GM12878 (cell line): Measurements from ENCODE around the gene CLSTN2. TPM values are rescaled to one million over a fixed set of nuclear protein-coding genes. Genes with fewer than 3 reads are reported as not detected.

Source experiments
- ATAC-seq: fragments of 200-7000 bp; cut with Tn5 transposase; 3 replicates; pipeline ENCODE4 v1.9.1; 2020; ENCODE audit warnings: mild to moderate bottlenecking, moderate library complexity
- BruUV-seq: library from RNA; stranded (reverse); fragments of 400-500 nt; replicated peaks from 2 replicates; lab custom pipeline; 2021; lab: Mats Ljungman, UMichigan
- CTCF ChIA-PET: fragments of 300-600 bp; sonication (Branson Sonifier 250); formaldehyde crosslinking; extraction: SDS; loops from one replicate; lab custom pipeline; 2021; ENCODE audit warnings: inconsistent platforms; lab: Yijun Ruan, JAX
- POLR2A ChIA-PET: fragments of 350-600 bp; formaldehyde crosslinking; extraction: SDS; loops from one replicate; lab custom pipeline; 2021; ENCODE audit warnings: inconsistent platforms; lab: Charles Lee
- RAD21 ChIA-PET: fragments of 300-600 bp; sonication (Branson Sonifier 250); formaldehyde crosslinking; loops from one replicate; lab custom pipeline; 2023; ENCODE audit warnings: antibody characterized with exemption; ENCODE audit not compliant: unreplicated experiment; lab: Charles Lee
- SMC1A ChIA-PET: fragments of 300-600 bp; sonication (Branson Sonifier 250); formaldehyde crosslinking; loops from one replicate; lab custom pipeline; 2023; ENCODE audit not compliant: unreplicated experiment, uncharacterized antibody; lab: Charles Lee
- DNase-seq: peaks from one replicate; pipeline ENCODE4 v3.0.0-alpha.2; 2011; ENCODE audit warnings: low read depth, low spot score
- FAIRE-seq: peaks from 3 replicates; lab custom pipeline; 2011; peaks lifted over from hg19 to GRCh38; lab: Jason Lieb, UNC
- H2AFZ ChIP-seq: 2 replicates; pipeline ENCODE4 v1.6.0; 2011; ENCODE audit warnings: low read depth, low read length, control low read depth; ENCODE audit not compliant: control insufficient read depth
- H3K27ac ChIP-seq: 2 replicates; pipeline ENCODE4 v1.5.1; 2011; ENCODE audit warnings: control low read depth; ENCODE audit not compliant: control insufficient read depth, insufficient read depth
- H3K27me3 ChIP-seq, 2 experiments: replicated peaks in 1 of 2; 2 replicates each; pipeline versions ENCODE4 v1.6.0 to v1.6.1; 2011; ENCODE audit warnings: low read length in 1 of 2; ENCODE audit not compliant: control insufficient read depth in 2 of 2, insufficient read depth in 2 of 2
- H3K36me3 ChIP-seq, 2 experiments: 2 replicates each; pipeline ENCODE4 v1.5.1; 2011; ENCODE audit warnings: low read length in 1 of 2; ENCODE audit not compliant: control insufficient read depth in 2 of 2, insufficient read depth in 2 of 2
- H3K4me1 ChIP-seq: 2 replicates; pipeline ENCODE4 v1.6.1; 2011; ENCODE audit warnings: mild to moderate bottlenecking, low read length, moderate library complexity, mixed read lengths; ENCODE audit not compliant: control insufficient read depth, insufficient read depth
- H3K4me2 ChIP-seq: 2 replicates; pipeline ENCODE4 v1.6.0; 2011; ENCODE audit warnings: control low read depth; ENCODE audit not compliant: control insufficient read depth, insufficient read depth
- H3K4me3 ChIP-seq: fragments of 200-600 bp; sonication (generic); 2 replicates; pipeline ENCODE4 v1.5.1; 2016
- H3K79me2 ChIP-seq: 2 replicates; pipeline ENCODE4 v1.6.0; 2011; ENCODE audit warnings: low read length; ENCODE audit not compliant: control insufficient read depth, insufficient read depth
- H3K9ac ChIP-seq: 2 replicates; pipeline ENCODE4 v1.8.0; 2011; ENCODE audit warnings: low read length, control low read depth, mixed read lengths; ENCODE audit not compliant: control insufficient read depth, insufficient read depth
- H3K9me3 ChIP-seq: replicated peaks from 3 replicates; pipeline ENCODE4 v1.5.1; 2011; ENCODE audit warnings: mild to moderate bottlenecking, low read length; ENCODE audit not compliant: control insufficient read depth, insufficient read depth
- H4K20me1 ChIP-seq: 2 replicates; pipeline ENCODE4 v1.6.0; 2011; ENCODE audit not compliant: control insufficient read depth, insufficient read depth
- MLLT1 ChIP-seq: fragments of 450-650 bp; IDR thresholded peaks from 2 replicates; pipeline ENCODE4 v1.6.1; 2016; ENCODE audit warnings: mild to moderate bottlenecking
- RAD21 ChIP-seq: IDR thresholded peaks from 2 replicates; pipeline ENCODE4 v1.6.1; 2011; ENCODE audit warnings: mild to moderate bottlenecking, low read depth, low read length, moderate library complexity; ENCODE audit not compliant: insufficient read depth
- SMC3 ChIP-seq: IDR thresholded peaks from 2 replicates; pipeline ENCODE4 v1.6.1; 2011; ENCODE audit warnings: low read length, improper control_type of control experiment, borderline replicate concordance
- TCF12 ChIP-seq: IDR thresholded peaks from 2 replicates; pipeline ENCODE4 v1.6.1; 2011; ENCODE audit warnings: low read depth, mild to moderate bottlenecking, low read length
- TCF3 ChIP-seq: IDR thresholded peaks from 2 replicates; pipeline ENCODE4 v1.6.1; 2012; ENCODE audit warnings: low read depth, mild to moderate bottlenecking, low read length, borderline replicate concordance; ENCODE audit not compliant: insufficient read depth
- WGBS: methylation state at CpG from one replicate; pipeline ENCODE4 v1.1.6; 2016; ENCODE audit warnings: low lambda C conversion rate; ENCODE audit not compliant: insufficient replicate concordance, insufficient coverage; ENCODE audit errors: missing lambda C conversion rate; 5-methylcytosine and 5-hydroxymethylcytosine counted together
- in situ Hi-C: fragments of 300-500 bp; cut with MboI; formaldehyde crosslinking; loops from 9 replicates; pipeline ENCODE4 v1.14.3; 2018; ENCODE audit warnings: mixed read lengths
- intact Hi-C: fragments of 100-400 bp; cut with micrococcal nuclease; formaldehyde crosslinking; loops from one replicate; pipeline ENCODE4 v1.14.2; 2022; ENCODE audit not compliant: unreplicated experiment
- polyA plus RNA-seq, 11 experiments: library from polyadenylated mRNA; depleted of rRNA in 4 of 11; unstranded in 6 of 11; stranded (reverse) in 5 of 11; fragments of >200 nt; fragmentation: Nextera tagmentation in 4 of 11; fragmentation: Illumina TruSeq in 1 of 11; extraction: Ambion mirVana in 4 of 11; extraction: Trizol in 1 of 11; gene quantifications; 1 replicate in 1 of 11; 2 replicates in 10 of 11; pipeline versions ENCODE4 v1.2.1 to v1.2.3, GENCODE V29; 2011 to 2016; ENCODE audit warnings: inconsistent platforms in 2 of 11, missing spikeins in 2 of 11, low read depth in 1 of 11
- total RNA-seq, 4 experiments: library from RNA; depleted of rRNA in 3 of 4; stranded (reverse); fragments of >200 nt in 3 of 4; fragmentation: Illumina TruSeq in 1 of 4; extraction: Trizol in 1 of 4; gene quantifications; 2 replicates each; pipeline versions ENCODE4 v1.2.1 to v1.2.3, GENCODE V29; 2013 to 2021
- TF ChIP-seq, protein P1 (sequence below), 3 experiments: IDR thresholded peaks in 2 of 3; conservative IDR thresholded peaks in 1 of 3; 2 replicates each; pipeline ENCODE4 v1.5.1; 2011; ENCODE audit warnings: low read depth in 3 of 3, low read length in 3 of 3, mild to moderate bottlenecking in 3 of 3, control low read depth in 2 of 3, moderate library complexity in 2 of 3, inconsistent platforms in 1 of 3, mixed read lengths in 1 of 3; ENCODE audit not compliant: control insufficient read depth in 2 of 3, insufficient read depth in 1 of 3; ENCODE audit errors: extremely low read depth in 1 of 3

The CLSTN2 gene
- total and polyA plus RNA-seq, 10 of the 15 experiments (the other 5 are each of a cell fraction or from before 2014, with no cell fraction given) = under 0.01 to 0.10 (median under 0.01) TPM; not detected in 5

DNA sequence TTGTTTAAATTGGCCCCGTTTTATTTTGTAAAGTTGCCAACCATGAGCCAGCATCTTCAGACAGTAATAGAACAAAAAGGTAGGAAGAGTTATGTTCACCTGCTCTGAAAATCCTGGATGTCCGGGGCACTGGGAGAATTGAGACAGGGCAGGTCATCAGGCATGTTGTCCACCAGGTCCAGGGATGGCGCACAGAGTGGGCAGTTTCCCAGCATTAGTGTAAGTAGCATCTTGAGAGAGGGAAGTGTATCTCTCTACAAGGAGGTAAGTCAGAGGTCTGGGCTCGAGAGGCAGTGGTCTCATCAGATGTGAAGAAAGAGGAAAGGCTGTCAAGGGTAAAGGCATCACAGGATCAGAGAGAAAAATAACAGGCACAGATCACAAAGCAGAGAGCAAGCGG is 339.4 kb downstream of the CLSTN2 start (continued):
- no peak for TF ChIP-seq TCF12

- in situ Hi-C loops (no loop called here), intact Hi-C loops (loop anchor here (1.0 to 5.0 kb wide), 2 partner anchors 461 to 586 kb away; no protein-coding TSS in a partner anchor)
- WGBS = 15% methylated on average over 3 of the region's 3 CpGs
- Histone ChIP-seq H3K4me1 (no peaks in the 10 kb centered on the region), H3K9ac (no peak overlapping the region), H3K36me3 (no peaks in the 10 kb centered on the region), H2AFZ (no peak overlapping the region), H3K4me2 (no peak overlapping the region), H3K27me3 (peaks cover 0 to 8% of the 10 kb centered on the region in 2 experiments; a peak in 2 of 4 replicates), H3K9me3 (no peaks in the 10 kb centered on the region), H3K4me3 (no peak overlapping the region), H3K27ac (no peak overlapping the region), H4K20me1 (no peaks in the 10 kb centered on the region), H3K79me2 (no peaks in the 10 kb centered on the region)
- ChIA-PET RAD21 (interaction anchor here (0.9 kb wide), 1 partner anchor 587 kb away, joined by 3 read pairs; no protein-coding TSS in a partner anchor), CTCF (interaction anchor here (0.6 to 1.7 kb wide), 12 partner anchors 9 to 586 kb away, joined by 3 to 13 read pairs (median 3); no protein-coding TSS in a partner anchor), SMC1A (interaction anchor here (0.7 to 1.0 kb wide), 2 partner anchors 460 to 571 kb away, joined by 3 read pairs; no protein-coding TSS in a partner anchor), POLR2A (no interaction called here)
- no peak for DNase-seq
- no TSS peak for BruUV-seq
- TF ChIP-seq SMC3 = peak; percentile 33; the same call in 1 of the 2 replicates
- no peak for TF ChIP-seq TCF3
- TF ChIP-seq MLLT1 = no peak
- TF ChIP-seq RAD21 = peak; percentile 32; the same call in 1 of the 2 replicates
- TF ChIP-seq, protein P1, sequence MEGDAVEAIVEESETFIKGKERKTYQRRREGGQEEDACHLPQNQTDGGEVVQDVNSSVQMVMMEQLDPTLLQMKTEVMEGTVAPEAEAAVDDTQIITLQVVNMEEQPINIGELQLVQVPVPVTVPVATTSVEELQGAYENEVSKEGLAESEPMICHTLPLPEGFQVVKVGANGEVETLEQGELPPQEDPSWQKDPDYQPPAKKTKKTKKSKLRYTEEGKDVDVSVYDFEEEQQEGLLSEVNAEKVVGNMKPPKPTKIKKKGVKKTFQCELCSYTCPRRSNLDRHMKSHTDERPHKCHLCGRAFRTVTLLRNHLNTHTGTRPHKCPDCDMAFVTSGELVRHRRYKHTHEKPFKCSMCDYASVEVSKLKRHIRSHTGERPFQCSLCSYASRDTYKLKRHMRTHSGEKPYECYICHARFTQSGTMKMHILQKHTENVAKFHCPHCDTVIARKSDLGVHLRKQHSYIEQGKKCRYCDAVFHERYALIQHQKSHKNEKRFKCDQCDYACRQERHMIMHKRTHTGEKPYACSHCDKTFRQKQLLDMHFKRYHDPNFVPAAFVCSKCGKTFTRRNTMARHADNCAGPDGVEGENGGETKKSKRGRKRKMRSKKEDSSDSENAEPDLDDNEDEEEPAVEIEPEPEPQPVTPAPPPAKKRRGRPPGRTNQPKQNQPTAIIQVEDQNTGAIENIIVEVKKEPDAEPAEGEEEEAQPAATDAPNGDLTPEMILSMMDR (IDR thresholded peaks at IDR 0.05 in 2 of 3, conservative IDR thresholded peaks at IDR 0.05 in 1 of 3; ENCODE audit: control insufficient read depth in 2 of 3, extremely low read depth in 1 of 3, insufficient read depth in 1 of 3, low read depth in 3 of 3, low read length in 3 of 3) = peak; percentile 43 to 49 (median 44); a peak in 4 of 6 replicates
- FAIRE-seq = no peak
- peak; percentile 69 for ATAC-seq
These were observed 341.7 kb downstream of the CLSTN2 start for GRCh38 chr3:140276703-140277102.
